K562 (cell line): ENCODE results near the gene SLC9A1. TPM values are rescaled to one million over a fixed set of nuclear protein-coding genes. Genes with fewer than 3 reads are reported as not detected.
A peak's percentile ranks its signal among the peaks of the same experiment; 100 is the strongest.

Experiments
- E2F8 ChIP-seq: fragments of 450-650 bp; IDR thresholded peaks from 2 replicates; pipeline ENCODE4 v1.7.1; 2018; ENCODE audit warnings: mild to moderate bottlenecking, low read depth; ENCODE audit not compliant: partially characterized antibody
- GABPB2 ChIP-seq: fragments of 250-450 bp; sonication (Bioruptor Pico); conservative IDR thresholded peaks from 2 replicates; pipeline ENCODE4 v1.5.1; 2021; ENCODE audit warnings: mild to moderate bottlenecking
- HDGF ChIP-seq: fragments of 450-650 bp; IDR thresholded peaks from 2 replicates; pipeline ENCODE4 v1.6.1; 2016
- NFIC ChIP-seq: fragments of 450-650 bp; IDR thresholded peaks from 2 replicates; pipeline ENCODE4 v1.6.1; 2017; ENCODE audit warnings: mild to moderate bottlenecking, inconsistent platforms
- NFIX ChIP-seq: fragments of 250-450 bp; sonication (Bioruptor Pico); IDR thresholded peaks from 2 replicates; pipeline ENCODE4 v1.4.0; 2020; ENCODE audit warnings: low read depth, mild to moderate bottlenecking, moderate library complexity
- NKRF ChIP-seq: fragments of 450-650 bp; IDR thresholded peaks from 2 replicates; pipeline ENCODE4 v1.6.1; 2016; ENCODE audit warnings: borderline replicate concordance
- NR4A1 ChIP-seq, 2 experiments: fragments of 250-450 bp in 1 of 2; fragments of 450-650 bp in 1 of 2; sonication (Bioruptor Pico) in 1 of 2; IDR thresholded peaks; 2 replicates each; pipeline versions ENCODE4 v1.4.0 to v1.6.1; 2016 to 2020; ENCODE audit warnings: mild to moderate bottlenecking in 2 of 2, missing compliant biosample characterization in 1 of 2, missing genetic modification characterization in 1 of 2, moderate library complexity in 1 of 2
- RBM17 ChIP-seq: fragments of 200-400 bp; formaldehyde crosslinking; IDR thresholded peaks from 2 replicates; pipeline ENCODE4 v1.6.1; 2017; ENCODE audit warnings: low read depth, mild to moderate bottlenecking, low read length, borderline replicate concordance
- SRSF1 ChIP-seq: fragments of 200-400 bp; formaldehyde crosslinking; IDR thresholded peaks from 2 replicates; pipeline ENCODE4 v1.6.1; 2017; ENCODE audit warnings: mild to moderate bottlenecking, low read depth, low read length, moderate library complexity
- SRSF7 ChIP-seq: fragments of 200-400 bp; formaldehyde crosslinking; optimal IDR thresholded peaks from 2 replicates; pipeline ENCODE3; 2017; ENCODE audit warnings: mild to moderate bottlenecking, low read depth, low read length
- TEAD2 ChIP-seq: fragments of 450-650 bp; IDR thresholded peaks from 2 replicates; pipeline ENCODE4 v1.6.1; 2016; ENCODE audit warnings: missing genetic modification characterization, control low read depth, missing compliant biosample characterization
- TRIM24 ChIP-seq, 2 experiments: fragments of 450-650 bp; IDR thresholded peaks; 2 replicates each; pipeline ENCODE4 v1.6.1; 2016
- ZNF121 ChIP-seq: sonication (generic); formaldehyde crosslinking; conservative IDR thresholded peaks from 2 replicates; pipeline ENCODE4 v1.8.0; 2022; ENCODE audit warnings: missing genetic modification reagents
- ZNF592 ChIP-seq: fragments of 450-650 bp; IDR thresholded peaks from 2 replicates; pipeline ENCODE4 v1.6.1; 2017; ENCODE audit warnings: antibody characterized with exemption, mild to moderate bottlenecking
- polyA plus RNA-seq, 8 experiments: library from polyadenylated mRNA; depleted of rRNA in 4 of 8; stranded (reverse) in 5 of 8; unstranded in 3 of 8; fragments of >200 nt; fragmentation: Nextera tagmentation in 2 of 8; fragmentation: Illumina TruSeq in 1 of 8; extraction: Ambion mirVana in 2 of 8; extraction: Trizol in 1 of 8; gene quantifications; 2 replicates each; pipeline versions ENCODE4 v1.2.1 to v1.2.3, GENCODE V29; 2011 to 2014; ENCODE audit warnings: inconsistent platforms in 1 of 8, missing spikeins in 1 of 8
- total RNA-seq, 7 experiments: library from RNA; depleted of rRNA in 6 of 7; stranded (reverse); fragments of >200 nt in 6 of 7; fragmentation: Illumina TruSeq in 2 of 7; extraction: Trizol in 2 of 7; gene quantifications; 2 replicates each; pipeline versions ENCODE4 v1.2.1 to v1.2.3, GENCODE V29; 2011 to 2021; ENCODE audit warnings: low replicate concordance in 1 of 7
- TF ChIP-seq, protein P1 (sequence below): fragments of 250-450 bp; sonication (Bioruptor Pico); IDR thresholded peaks from 2 replicates; pipeline ENCODE4 v1.5.0; 2020; ENCODE audit warnings: mild to moderate bottlenecking
- TF ChIP-seq, protein P2 (sequence below): fragments of 450-650 bp; formaldehyde crosslinking; IDR thresholded peaks from 2 replicates; pipeline ENCODE4 v1.4.0; 2020; ENCODE audit warnings: mild to moderate bottlenecking, moderate library complexity

The SLC9A1 gene
- total and polyA plus RNA-seq, 9 of the 15 experiments (the other 6 are each of a cell fraction or from before 2014, with no cell fraction given): 0.59 to 14.4 (median 2.0) TPM

GRCh38 chr1:27116232-27116631, 38.7 kb downstream of the SLC9A1 start (continued):
- TF ChIP-seq RBM17 (no peak), NR4A1 (CRISPR knock-in tag; IDR thresholded peaks at IDR 0.05) (no peak), NR4A1 (tag; IDR thresholded peaks at IDR 0.05) (0 out of 2 replicates have a peak, but pooled peaks have one; percentile 2), ZNF592 (0 out of 2 replicates have a peak, but pooled peaks have one; percentile 41), SRSF7 (no peak), NFIC (peak; percentile 100), TEAD2 (tag) (no peak), E2F8 (no peak), HDGF (0 out of 2 replicates have a peak, but pooled peaks have one; percentile 3), SRSF1 (no peak), GABPB2 (CRISPR knock-in tag) (no peak), ZNF121 (CRISPR knock-in tag) (peak; percentile 87), TRIM24 (IDR thresholded peaks at IDR 0.05) (0 out of 4 replicates have a peak, but pooled peaks of 1 of the 2 experiments have one; percentile 8), NKRF (0 out of 2 replicates have a peak, but pooled peaks have one; percentile 3), NFIX (peak; percentile 99)
- TF ChIP-seq, protein P1, sequence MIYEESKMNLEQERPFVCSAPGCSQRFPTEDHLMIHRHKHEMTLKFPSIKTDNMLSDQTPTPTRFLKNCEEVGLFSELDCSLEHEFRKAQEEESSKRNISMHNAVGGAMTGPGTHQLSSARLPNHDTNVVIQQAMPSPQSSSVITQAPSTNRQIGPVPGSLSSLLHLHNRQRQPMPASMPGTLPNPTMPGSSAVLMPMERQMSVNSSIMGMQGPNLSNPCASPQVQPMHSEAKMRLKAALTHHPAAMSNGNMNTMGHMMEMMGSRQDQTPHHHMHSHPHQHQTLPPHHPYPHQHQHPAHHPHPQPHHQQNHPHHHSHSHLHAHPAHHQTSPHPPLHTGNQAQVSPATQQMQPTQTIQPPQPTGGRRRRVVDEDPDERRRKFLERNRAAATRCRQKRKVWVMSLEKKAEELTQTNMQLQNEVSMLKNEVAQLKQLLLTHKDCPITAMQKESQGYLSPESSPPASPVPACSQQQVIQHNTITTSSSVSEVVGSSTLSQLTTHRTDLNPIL (CRISPR knock-in tag): no peak
- TF ChIP-seq, protein P2, sequence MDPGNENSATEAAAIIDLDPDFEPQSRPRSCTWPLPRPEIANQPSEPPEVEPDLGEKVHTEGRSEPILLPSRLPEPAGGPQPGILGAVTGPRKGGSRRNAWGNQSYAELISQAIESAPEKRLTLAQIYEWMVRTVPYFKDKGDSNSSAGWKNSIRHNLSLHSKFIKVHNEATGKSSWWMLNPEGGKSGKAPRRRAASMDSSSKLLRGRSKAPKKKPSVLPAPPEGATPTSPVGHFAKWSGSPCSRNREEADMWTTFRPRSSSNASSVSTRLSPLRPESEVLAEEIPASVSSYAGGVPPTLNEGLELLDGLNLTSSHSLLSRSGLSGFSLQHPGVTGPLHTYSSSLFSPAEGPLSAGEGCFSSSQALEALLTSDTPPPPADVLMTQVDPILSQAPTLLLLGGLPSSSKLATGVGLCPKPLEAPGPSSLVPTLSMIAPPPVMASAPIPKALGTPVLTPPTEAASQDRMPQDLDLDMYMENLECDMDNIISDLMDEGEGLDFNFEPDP (CRISPR knock-in tag): no peak
